HG02981 (cell line): Measurements from ENCODE around the gene SLC6A2.
"Not testable (repeated sequence)": the region's sequence is repeated elsewhere in the genome, so short reads cannot be mapped to it uniquely, and the experiment has no call there.

ENCODE experiments used
- ATAC-seq: cut with Tn5 transposase; IDR thresholded peaks from one replicate; pipeline ENCODE4 v1.9.1; 2021; ENCODE audit warnings: mild to moderate bottlenecking, moderate library complexity; ENCODE audit not compliant: unreplicated experiment

SLC6A2 gene

GRCh38 chr16:55709801-55710200, 54.0 kb downstream of the SLC6A2 start:
- ATAC-seq = no peak

GRCh38 chr16:55710466-55710865, 54.7 kb downstream of the SLC6A2 start:
- no peak for ATAC-seq

- ATAC-seq = no peak
These were observed 56.4 kb downstream of the SLC6A2 start for GRCh38 chr16:55711959-55712876.

- ATAC-seq = no peak
These were observed 57.3 kb downstream of the SLC6A2 start for GRCh38 chr16:55713103-55713502.

GRCh38 chr16:55717326-55717725, 61.5 kb downstream of the SLC6A2 start:
- ATAC-seq = no peak

- ATAC-seq = no peak
These were observed 69.4 kb downstream of the SLC6A2 start for GRCh38 chr16:55725055-55725777.

GRCh38 chr16:55728797-55729196, 73.0 kb downstream of the SLC6A2 start:
- ATAC-seq = no peak

- ATAC-seq = no peak
These were observed 74.3 kb downstream of the SLC6A2 start for GRCh38 chr16:55730115-55730514.

- ATAC-seq = no peak
These were observed 76.7 kb downstream of the SLC6A2 start for GRCh38 chr16:55732496-55732895.

GRCh38 chr16:55734665-55735064, 78.9 kb downstream of the SLC6A2 start:
- ATAC-seq = no peak

- no peak for ATAC-seq
These were observed 79.5 kb downstream of the SLC6A2 start for GRCh38 chr16:55735120-55735781.

GRCh38 chr16:55736671-55737070, 80.9 kb downstream of the SLC6A2 start:
- no peak for ATAC-seq

- no peak for ATAC-seq
These were observed 81.5 kb downstream of the SLC6A2 start for GRCh38 chr16:55737318-55737717.

GRCh38 chr16:55737966-55738365, 82.2 kb downstream of the SLC6A2 start:
- ATAC-seq = no peak

GRCh38 chr16:55746081-55746480, 90.3 kb downstream of the SLC6A2 start:
- ATAC-seq = no peak

GRCh38 chr16:55747785-55748184, 92.0 kb downstream of the SLC6A2 start:
- ATAC-seq = no peak

GRCh38 chr16:55752465-55753144, 96.8 kb downstream of the SLC6A2 start:
- ATAC-seq = not testable (repeated sequence)

GRCh38 chr16:55753145-55753631, 97.4 kb downstream of the SLC6A2 start:
- not testable (repeated sequence) for ATAC-seq
